ENCODE measurements around the gene KMT2A.

- TF ChIP-seq CTCF (IDR thresholded peaks at IDR 0.05) (no peak), POLR2A (IDR thresholded peaks at IDR 0.05) (no peak)
Measured at GRCh38 chr11:118434123-118434552, 2.2 kb upstream of the KMT2A start.
